ENCODE results near the gene SPNS2.

- TF ChIP-seq, protein P1, sequence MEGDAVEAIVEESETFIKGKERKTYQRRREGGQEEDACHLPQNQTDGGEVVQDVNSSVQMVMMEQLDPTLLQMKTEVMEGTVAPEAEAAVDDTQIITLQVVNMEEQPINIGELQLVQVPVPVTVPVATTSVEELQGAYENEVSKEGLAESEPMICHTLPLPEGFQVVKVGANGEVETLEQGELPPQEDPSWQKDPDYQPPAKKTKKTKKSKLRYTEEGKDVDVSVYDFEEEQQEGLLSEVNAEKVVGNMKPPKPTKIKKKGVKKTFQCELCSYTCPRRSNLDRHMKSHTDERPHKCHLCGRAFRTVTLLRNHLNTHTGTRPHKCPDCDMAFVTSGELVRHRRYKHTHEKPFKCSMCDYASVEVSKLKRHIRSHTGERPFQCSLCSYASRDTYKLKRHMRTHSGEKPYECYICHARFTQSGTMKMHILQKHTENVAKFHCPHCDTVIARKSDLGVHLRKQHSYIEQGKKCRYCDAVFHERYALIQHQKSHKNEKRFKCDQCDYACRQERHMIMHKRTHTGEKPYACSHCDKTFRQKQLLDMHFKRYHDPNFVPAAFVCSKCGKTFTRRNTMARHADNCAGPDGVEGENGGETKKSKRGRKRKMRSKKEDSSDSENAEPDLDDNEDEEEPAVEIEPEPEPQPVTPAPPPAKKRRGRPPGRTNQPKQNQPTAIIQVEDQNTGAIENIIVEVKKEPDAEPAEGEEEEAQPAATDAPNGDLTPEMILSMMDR (IDR thresholded peaks at IDR 0.05) = no peak
- no peak for TF ChIP-seq POLR2A (IDR thresholded peaks at IDR 0.05)
Observed at GRCh38 chr17:4583206-4583605, 84.5 kb downstream of the SPNS2 start.
